Trophoblast cell (in vitro differentiated cells and primary cell): ENCODE measurements around the gene SLC7A9.

Experiments
- DNase-seq, 2 donors: peaks; one replicate each; pipeline ENCODE4 v3.0.0-alpha.2; 2016
- H2AFZ ChIP-seq: 2 replicates; pipeline ENCODE4 v1.6.1; 2013; ENCODE audit warnings: low read length, moderate library complexity, mild to moderate bottlenecking; ENCODE audit not compliant: insufficient read depth, poor library complexity
- H2AK5ac ChIP-seq: 2 replicates; pipeline ENCODE4 v1.6.1; 2013; ENCODE audit warnings: mild to moderate bottlenecking, low read length
- H2BK120ac ChIP-seq: 2 replicates; pipeline ENCODE4 v1.6.1; 2013; ENCODE audit warnings: low read length, mild to moderate bottlenecking, moderate library complexity; ENCODE audit not compliant: insufficient read depth, poor library complexity
- H2BK12ac ChIP-seq: 2 replicates; pipeline ENCODE4 v1.6.1; 2013; ENCODE audit warnings: mild to moderate bottlenecking, low read length, moderate library complexity
- H2BK5ac ChIP-seq: 2 replicates; pipeline ENCODE4 v1.6.1; 2013; ENCODE audit warnings: low read length, low read depth, moderate library complexity, mild to moderate bottlenecking; ENCODE audit not compliant: poor library complexity
- H3K14ac ChIP-seq: 2 replicates; pipeline ENCODE4 v1.6.1; 2013; ENCODE audit warnings: mild to moderate bottlenecking, low read length
- H3K18ac ChIP-seq: 2 replicates; pipeline ENCODE4 v1.6.1; 2013; ENCODE audit warnings: mild to moderate bottlenecking, low read length
- H3K23ac ChIP-seq: 2 replicates; pipeline ENCODE4 v1.6.1; 2013; ENCODE audit warnings: low read length
- H3K27ac ChIP-seq: 2 replicates; pipeline ENCODE4 v1.5.1; 2013; ENCODE audit warnings: low read depth, mild to moderate bottlenecking, inconsistent platforms, low read length, moderate library complexity
- H3K27me3 ChIP-seq: 2 replicates; pipeline ENCODE4 v1.6.1; 2013; ENCODE audit warnings: inconsistent platforms, mild to moderate bottlenecking, low read length, moderate library complexity; ENCODE audit not compliant: insufficient read depth
- H3K36me3 ChIP-seq, 2 experiments: 1 replicate in 1 of 2; 2 replicates in 1 of 2; pipeline ENCODE4 v1.6.1; 2013; ENCODE audit warnings: low read length in 2 of 2, mild to moderate bottlenecking in 2 of 2, moderate library complexity in 1 of 2; ENCODE audit not compliant: insufficient read depth in 2 of 2, control insufficient read depth in 1 of 2
- H3K4ac ChIP-seq: 2 replicates; pipeline ENCODE4 v1.6.1; 2013; ENCODE audit warnings: low read depth, mild to moderate bottlenecking, low read length, moderate library complexity
- H3K4me1 ChIP-seq, 2 experiments: 1 replicate in 1 of 2; 2 replicates in 1 of 2; pipeline ENCODE4 v1.6.1; 2013; ENCODE audit warnings: low read length in 2 of 2, mild to moderate bottlenecking in 2 of 2, moderate library complexity in 1 of 2; ENCODE audit not compliant: insufficient read depth in 2 of 2, control insufficient read depth in 1 of 2
- H3K4me2 ChIP-seq: 2 replicates; pipeline ENCODE4 v1.6.1; 2013; ENCODE audit warnings: inconsistent platforms, mild to moderate bottlenecking, low read length, moderate library complexity
- H3K4me3 ChIP-seq: 2 replicates; pipeline ENCODE4 v1.5.1; 2013; ENCODE audit warnings: mild to moderate bottlenecking, low read depth, low read length, inconsistent platforms
- H3K79me1 ChIP-seq: one replicate; pipeline ENCODE4 v1.6.1; 2013; ENCODE audit warnings: low read length
- H3K79me2 ChIP-seq: 2 replicates; pipeline ENCODE4 v1.6.1; 2013; ENCODE audit warnings: low read length, mild to moderate bottlenecking; ENCODE audit not compliant: control insufficient read depth, insufficient read depth, poor library complexity
- H3K9ac ChIP-seq: 2 replicates; pipeline ENCODE4 v1.6.1; 2013; ENCODE audit warnings: mild to moderate bottlenecking, low read length
- H3K9me3 ChIP-seq: 2 replicates; pipeline ENCODE4 v1.6.1; 2013; ENCODE audit warnings: low read depth, mild to moderate bottlenecking, control low read depth, inconsistent platforms, low read length; ENCODE audit not compliant: insufficient read depth
- H4K12ac ChIP-seq: 2 replicates; pipeline ENCODE4 v1.6.1; 2013; ENCODE audit warnings: low read depth, mild to moderate bottlenecking, low read length, moderate library complexity
- H4K8ac ChIP-seq: 2 replicates; pipeline ENCODE4 v1.6.1; 2013; ENCODE audit warnings: low read depth, mild to moderate bottlenecking, low read length, moderate library complexity
- H4K91ac ChIP-seq: one replicate; pipeline ENCODE4 v1.6.1; 2013; ENCODE audit warnings: low read depth, mild to moderate bottlenecking, low read length, moderate library complexity
- WGBS: extraction: QIAGEN DNeasy Blood & Tissue Kit; methylation state at CpG from one replicate; pipeline ENCODE4 v1.1.7; 2013; ENCODE audit warnings: missing lambda C conversion rate; ENCODE audit not compliant: insufficient read length, insufficient coverage; ENCODE audit errors: extremely low coverage; 5-methylcytosine and 5-hydroxymethylcytosine counted together

SLC7A9 gene

GRCh38 chr19:32864318-32865007 lies 5.1 kb downstream of the SLC7A9 start:
- Histone ChIP-seq H3K9me3 (peaks cover 2% of the 10 kb centered on the region), H3K9ac (no peak overlapping the region), H4K12ac (no peak overlapping the region), H2AFZ (no peak overlapping the region), H3K4me2 (no peak overlapping the region), H3K4me1 (no peaks in the 10 kb centered on the region), H3K23ac (no peak overlapping the region), H2BK5ac (no peak overlapping the region), H3K79me2 (no peaks in the 10 kb centered on the region), H3K36me3 (no peaks in the 10 kb centered on the region), H4K91ac (no peak overlapping the region), H3K14ac (no peak overlapping the region), H2BK120ac (no peak overlapping the region), H3K79me1 (no peaks in the 10 kb centered on the region), H2AK5ac (no peak overlapping the region), H4K8ac (no peak overlapping the region), H3K18ac (no peak overlapping the region), H3K4ac (no peak overlapping the region), H3K4me3 (no peak overlapping the region), H3K27ac (no peak overlapping the region), H2BK12ac (no peak overlapping the region), H3K27me3 (no peaks in the 10 kb centered on the region)
- WGBS, result no CpG with 5 or more reads among the region's 35 CpGs
- no peak for DNase-seq

GRCh38 chr19:32863841-32864240 lies 5.7 kb downstream of the SLC7A9 start:
- Histone ChIP-seq H3K14ac (no peak overlapping the region), H3K4ac (no peak overlapping the region), H2BK5ac (no peak overlapping the region), H2BK12ac (no peak overlapping the region), H3K4me1 (no peaks in the 10 kb centered on the region), H3K4me2 (no peak overlapping the region), H3K27me3 (no peaks in the 10 kb centered on the region), H3K4me3 (no peak overlapping the region), H2AFZ (no peak overlapping the region), H3K36me3 (no peaks in the 10 kb centered on the region), H2BK120ac (no peak overlapping the region), H3K9ac (no peak overlapping the region), H3K23ac (no peak overlapping the region), H3K79me2 (no peaks in the 10 kb centered on the region), H4K91ac (no peak overlapping the region), H3K27ac (no peak overlapping the region), H3K18ac (no peak overlapping the region), H4K8ac (no peak overlapping the region), H3K79me1 (no peaks in the 10 kb centered on the region), H2AK5ac (no peak overlapping the region), H4K12ac (no peak overlapping the region), H3K9me3 (peaks cover 2% of the 10 kb centered on the region)
- WGBS, result no CpG with 5 or more reads among the region's 13 CpGs
- DNase-seq, result no peak

DNA sequence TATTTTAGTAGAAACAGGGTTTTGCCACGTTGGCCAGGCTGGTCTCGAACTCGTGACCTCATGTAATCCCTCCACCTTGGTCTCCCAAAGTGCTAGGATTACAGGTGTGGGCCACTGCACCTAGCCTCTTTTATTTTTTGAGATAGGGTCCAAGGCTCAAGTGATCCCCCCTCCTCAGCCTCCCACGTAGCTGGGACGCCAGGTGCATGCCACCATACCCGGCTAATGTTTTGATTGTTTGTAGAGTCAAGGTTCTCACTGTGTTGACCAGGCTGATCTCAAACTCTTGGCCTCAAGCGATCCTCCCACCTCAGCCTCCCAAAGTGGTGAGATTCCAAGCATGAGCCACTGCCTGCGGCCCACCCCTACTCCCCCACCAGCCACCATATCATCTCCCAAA lies 6.3 kb downstream of the SLC7A9 start:
- Histone ChIP-seq H3K4me2 (no peak overlapping the region), H2AFZ (no peak overlapping the region), H3K4me1 (no peaks in the 10 kb centered on the region), H3K23ac (no peak overlapping the region), H3K79me1 (no peaks in the 10 kb centered on the region), H4K12ac (no peak overlapping the region), H4K91ac (no peak overlapping the region), H3K4ac (no peak overlapping the region), H3K36me3 (no peaks in the 10 kb centered on the region), H3K27me3 (no peaks in the 10 kb centered on the region), H2AK5ac (no peak overlapping the region), H2BK12ac (no peak overlapping the region), H2BK120ac (no peak overlapping the region), H4K8ac (no peak overlapping the region), H2BK5ac (no peak overlapping the region), H3K14ac (no peak overlapping the region), H3K79me2 (no peaks in the 10 kb centered on the region), H3K9ac (no peak overlapping the region), H3K9me3 (peaks cover 2% of the 10 kb centered on the region), H3K27ac (no peak overlapping the region), H3K18ac (no peak overlapping the region), H3K4me3 (no peak overlapping the region)
- WGBS, result no CpG with 5 or more reads among the region's 8 CpGs
- no peak for DNase-seq

- no peaks in the 10 kb centered on the region for H3K79me1 ChIP-seq
- H4K8ac ChIP-seq, result no peak overlapping the region
- no peak overlapping the region for H3K27ac ChIP-seq
These were observed 6.8 kb downstream of the SLC7A9 start for GRCh38 chr19:32862741-32863140.

More at GRCh38 chr19:32862741-32863140, 6.8 kb downstream of the SLC7A9 start:
- no peak overlapping the region for H3K9ac ChIP-seq
- H2BK5ac ChIP-seq, result no peak overlapping the region
- no peak overlapping the region for H2BK120ac ChIP-seq
- H4K91ac ChIP-seq, result no peak overlapping the region
- no peak overlapping the region for H3K14ac ChIP-seq
- no peak overlapping the region for H3K18ac ChIP-seq
- H3K4me3 ChIP-seq, result no peak overlapping the region
- no peak for DNase-seq
- H3K4me2 ChIP-seq, result no peak overlapping the region
- H3K36me3 ChIP-seq, result no peaks in the 10 kb centered on the region
- H3K4me1 ChIP-seq, result no peaks in the 10 kb centered on the region
- H3K27me3 ChIP-seq, result no peaks in the 10 kb centered on the region
- H3K9me3 ChIP-seq, result peaks cover 2% of the 10 kb centered on the region
- H2AK5ac ChIP-seq, result no peak overlapping the region
- no peak overlapping the region for H2AFZ ChIP-seq
- H3K23ac ChIP-seq, result no peak overlapping the region
- H3K4ac ChIP-seq, result no peak overlapping the region
- WGBS, result no CpG with 5 or more reads among the region's 14 CpGs
- no peak overlapping the region for H4K12ac ChIP-seq
- H2BK12ac ChIP-seq, result no peak overlapping the region
- H3K79me2 ChIP-seq, result no peaks in the 10 kb centered on the region
